KOPT-K1 (cell line): ENCODE data around the gene DMPK.

Experiments used
- H3K27ac ChIP-seq: fragments of 200-600 bp; sonication (generic); 2 replicates; pipeline ENCODE4 v1.5.1; 2016; ENCODE audit warnings: antibody characterized with exemption, mild to moderate bottlenecking, low read depth, low read length; ENCODE audit not compliant: poor library complexity, severe bottlenecking
- H3K36me3 ChIP-seq: fragments of 200-600 bp; sonication (generic); 2 replicates; pipeline ENCODE4 v1.5.1; 2017; ENCODE audit warnings: antibody characterized with exemption, mild to moderate bottlenecking, low read length, moderate library complexity; ENCODE audit not compliant: insufficient read depth
- H3K9me3 ChIP-seq: fragments of 200-600 bp; sonication (generic); 2 replicates; pipeline ENCODE4 v1.5.1; 2017; ENCODE audit warnings: antibody characterized with exemption, low read length, mild to moderate bottlenecking; ENCODE audit not compliant: insufficient read depth, poor library complexity, severe bottlenecking

The DMPK gene

GRCh38 chr19:45820413-45821102, 38.3 kb upstream of the DMPK start:
- no peaks in the 10 kb centered on the region for H3K9me3 ChIP-seq
- H3K27ac ChIP-seq = no peak overlapping the region
- peaks cover 72% of the 10 kb centered on the region for H3K36me3 ChIP-seq

DNA sequence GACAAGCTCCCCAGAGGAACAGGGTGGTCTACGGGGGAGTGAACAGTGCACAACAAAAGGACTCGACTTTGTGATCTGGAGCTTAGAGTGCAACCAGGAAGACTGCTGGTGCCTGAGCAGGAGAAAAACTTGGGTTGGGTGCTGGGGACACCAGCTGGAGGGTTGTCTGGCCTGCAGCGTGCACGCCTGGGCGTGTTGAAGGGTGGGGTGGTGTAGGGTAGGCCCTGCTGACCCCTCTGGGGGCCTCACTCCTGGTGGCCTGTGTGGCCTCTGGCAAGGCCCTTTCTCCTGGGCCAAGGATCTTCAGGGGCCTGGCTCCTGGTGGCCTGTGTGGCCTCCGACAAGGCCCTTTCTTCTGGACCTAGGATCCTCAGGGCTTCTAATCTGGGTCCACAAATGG, 37.5 kb upstream of the DMPK start:
- Histone ChIP-seq H3K9me3 (no peaks in the 10 kb centered on the region), H3K27ac (no peak overlapping the region), H3K36me3 (peaks cover 68% of the 10 kb centered on the region)

DNA sequence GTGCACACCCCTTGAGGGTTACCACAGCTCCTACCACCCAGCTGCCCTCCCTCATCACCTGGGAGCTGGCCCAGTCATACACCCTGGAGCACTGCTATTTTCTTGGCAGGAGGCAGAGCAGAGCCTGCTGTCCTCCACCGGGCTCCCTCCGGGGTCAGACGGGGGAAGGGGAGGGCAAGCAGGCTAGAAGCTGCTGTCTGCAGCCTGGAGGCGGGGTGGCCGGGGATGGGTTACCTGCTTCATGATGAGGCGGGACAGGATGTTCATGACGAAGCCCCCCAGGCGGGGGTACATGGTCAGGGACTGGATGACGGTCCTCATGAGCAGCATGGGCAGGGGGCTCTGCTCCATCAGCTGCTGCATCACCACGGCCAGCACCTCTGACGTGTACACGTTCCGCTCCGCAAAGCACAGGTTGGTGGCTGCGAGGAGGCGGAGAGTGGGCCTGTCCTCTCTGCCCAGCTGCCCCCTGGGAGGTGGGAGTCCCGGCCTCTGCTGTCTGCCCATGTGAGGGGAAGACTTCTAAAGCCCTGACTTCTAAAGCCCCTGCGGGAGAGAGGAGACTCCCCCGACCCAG, 35.5 kb upstream of the DMPK start:
- no peak overlapping the region for H3K27ac ChIP-seq
- no peaks in the 10 kb centered on the region for H3K9me3 ChIP-seq
- peaks cover 57% of the 10 kb centered on the region for H3K36me3 ChIP-seq

GRCh38 chr19:45817010-45817724, 34.9 kb upstream of the DMPK start:
- Histone ChIP-seq H3K27ac (no peak overlapping the region), H3K36me3 (peaks cover 51% of the 10 kb centered on the region), H3K9me3 (no peaks in the 10 kb centered on the region)

GRCh38 chr19:45816236-45817009, 34.1 kb upstream of the DMPK start:
- Histone ChIP-seq H3K27ac (no peak overlapping the region), H3K36me3 (peaks cover 44% of the 10 kb centered on the region), H3K9me3 (no peaks in the 10 kb centered on the region)

DNA sequence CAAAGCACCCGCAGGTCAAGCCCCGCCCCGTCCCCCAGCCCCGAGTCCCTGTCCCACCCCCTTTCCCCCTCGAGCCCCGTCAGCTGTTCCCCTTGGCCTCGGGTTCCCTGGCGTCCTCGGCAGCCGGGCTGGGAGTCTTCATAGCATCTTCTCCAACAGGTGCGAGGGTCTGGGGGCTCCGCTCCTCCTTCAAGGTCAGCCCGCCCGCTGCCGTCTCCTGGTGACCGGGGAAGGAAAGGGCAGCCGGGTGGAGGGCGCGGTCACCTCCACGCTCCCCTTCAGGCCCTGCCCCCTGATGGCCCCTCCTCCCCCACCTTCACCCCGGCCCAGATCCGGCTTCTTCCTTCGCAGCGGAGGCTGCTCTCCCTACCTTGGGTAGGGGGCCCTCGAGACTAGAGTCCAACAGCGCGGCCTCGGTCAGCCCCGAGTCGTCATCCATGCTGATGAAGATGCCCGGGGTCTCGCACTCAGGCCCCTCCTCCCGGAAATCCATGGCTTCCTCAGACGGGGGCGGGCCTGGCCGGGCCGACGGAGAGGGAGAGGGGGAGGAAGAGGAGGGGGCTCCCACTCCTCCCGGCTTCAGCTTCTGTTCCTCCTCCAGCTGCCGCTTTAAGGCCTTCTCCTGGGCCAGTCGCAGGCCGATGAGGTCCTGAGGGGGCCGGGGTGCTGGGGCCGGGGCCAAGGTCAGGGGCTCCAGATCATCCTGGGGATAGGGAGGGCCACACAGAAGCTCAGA, 33.4 kb upstream of the DMPK start:
- Histone ChIP-seq H3K9me3 (no peaks in the 10 kb centered on the region), H3K36me3 (peaks cover 37% of the 10 kb centered on the region), H3K27ac (no peak overlapping the region)

DNA sequence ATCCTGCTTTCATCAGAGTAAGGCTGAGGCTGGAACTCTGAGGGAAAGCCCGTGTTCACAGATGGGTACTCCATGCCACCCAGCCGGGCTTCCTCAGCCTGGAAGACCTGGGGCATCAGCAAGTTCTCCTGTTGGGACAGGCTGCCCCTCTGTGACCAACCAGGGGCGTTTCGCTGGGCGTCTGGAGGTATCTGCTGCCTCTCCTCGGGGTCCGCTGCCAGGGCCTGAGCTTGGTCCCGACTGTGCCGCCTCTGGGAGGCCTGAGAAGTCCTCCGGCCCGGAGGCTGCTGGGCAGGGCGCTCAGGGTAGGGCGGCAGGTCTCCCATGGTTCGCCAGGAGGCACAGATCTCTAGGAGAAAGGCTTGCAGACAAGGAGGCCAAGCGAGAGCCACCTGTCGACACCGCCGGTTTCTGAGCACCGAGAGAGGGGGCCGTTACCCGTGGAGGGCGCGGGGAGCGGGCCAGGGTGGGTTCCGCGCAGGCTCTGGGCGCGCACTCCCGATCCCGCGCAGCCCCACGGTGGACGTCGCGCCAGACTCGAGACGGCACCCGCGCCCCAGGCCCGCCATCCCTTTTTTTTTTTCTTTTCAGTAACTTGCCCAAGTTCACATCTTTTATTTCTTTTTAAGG, 32.7 kb upstream of the DMPK start, which contains the start of gene RSPH6A:
RSPH6A (minus strand) TSS at position 458 of the 630 bp plus-strand sequence; CDS start at position 326, 132 bp downstream.
- Histone ChIP-seq H3K9me3 (no peaks in the 10 kb centered on the region), H3K27ac (no peak within 1 kb of the TSS), H3K36me3 (peaks cover 30% of the 10 kb centered on the region)

DNA sequence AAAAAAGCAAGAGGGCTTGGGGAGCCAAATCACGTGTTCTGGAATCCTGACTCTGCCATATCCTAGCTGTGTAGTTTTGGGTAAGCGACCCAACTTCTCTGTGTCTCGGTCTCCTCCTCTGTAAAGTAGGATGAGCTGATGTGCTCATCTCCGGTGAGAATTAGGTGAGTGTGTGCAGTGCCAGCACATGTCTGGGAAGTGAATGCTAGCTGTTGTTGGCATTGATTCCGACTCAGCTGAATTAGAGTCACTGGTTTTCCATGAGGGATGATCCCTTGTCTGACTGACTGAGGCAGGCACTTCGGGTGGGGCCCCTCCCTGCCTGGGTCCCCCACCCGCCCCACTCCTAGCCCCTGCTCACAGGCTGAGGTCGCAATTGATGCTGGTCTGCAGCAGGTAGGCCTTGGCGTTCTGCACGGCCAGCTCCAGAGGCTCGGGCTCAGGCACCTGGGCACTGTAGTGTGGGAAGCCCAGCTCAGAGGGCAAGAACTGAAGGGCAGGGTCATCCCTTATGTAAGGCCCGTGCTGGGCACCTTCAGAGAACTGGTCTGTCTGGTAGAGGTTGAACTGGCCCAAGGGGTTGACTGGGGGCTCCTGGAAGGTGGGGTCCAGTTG, 32.0 kb upstream of the DMPK start:
- peaks cover 23% of the 10 kb centered on the region for H3K36me3 ChIP-seq
- no peaks in the 10 kb centered on the region for H3K9me3 ChIP-seq
- H3K27ac ChIP-seq = no peak overlapping the region

GRCh38 chr19:45812297-45812696, 30.0 kb upstream of the DMPK start:
- no peaks in the 10 kb centered on the region for H3K9me3 ChIP-seq
- H3K27ac ChIP-seq = no peak overlapping the region
- peaks cover 20% of the 10 kb centered on the region for H3K36me3 ChIP-seq

DNA sequence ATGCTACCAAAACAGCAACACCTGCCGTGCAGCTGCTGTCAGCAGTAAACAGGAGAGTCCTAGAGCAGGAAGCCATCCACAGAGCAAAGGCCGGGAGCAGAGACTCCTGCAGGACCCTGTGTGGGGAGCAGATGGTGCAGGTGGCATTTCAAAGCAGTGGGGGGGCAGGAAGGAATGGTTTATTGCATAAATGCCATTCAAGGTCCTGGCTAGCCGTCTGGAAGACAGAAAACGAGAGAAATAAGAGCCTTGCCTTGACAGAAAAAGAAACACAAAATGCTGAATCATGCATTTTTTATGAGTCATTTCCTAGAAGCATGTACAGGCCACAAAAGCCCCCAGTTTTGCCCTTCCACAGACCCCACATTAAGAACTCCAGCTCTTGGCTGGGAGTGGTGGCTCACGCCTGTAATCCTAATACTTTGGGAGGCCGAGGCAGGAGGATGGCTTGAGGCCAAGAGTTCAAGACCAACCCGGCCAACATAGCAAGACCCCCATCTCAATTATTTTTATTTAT, 27.4 kb upstream of the DMPK start:
- no peaks in the 10 kb centered on the region for H3K9me3 ChIP-seq
- H3K36me3 ChIP-seq = peaks cover 8% of the 10 kb centered on the region; the same call in 1 of the 2 replicates
- no peak overlapping the region for H3K27ac ChIP-seq

DNA sequence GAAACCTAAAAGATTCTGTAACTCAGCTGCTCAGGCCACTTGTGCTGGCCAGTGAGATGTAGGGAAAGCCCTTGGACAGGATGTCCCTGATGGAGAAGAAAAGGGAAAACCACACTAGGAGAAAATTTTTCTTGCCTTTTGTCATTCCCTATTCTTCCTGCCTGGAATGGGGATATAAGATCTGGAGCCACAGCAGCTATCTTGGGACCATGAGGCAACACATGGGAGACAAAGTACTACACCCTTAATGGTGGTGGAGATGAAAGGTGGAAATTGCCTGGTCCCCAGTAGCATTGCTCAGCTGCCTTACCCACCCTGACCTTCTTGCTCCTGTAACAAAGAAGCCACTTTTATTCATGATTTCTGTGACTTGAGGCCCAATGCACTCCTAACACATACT, 23.4 kb upstream of the DMPK start:
- Histone ChIP-seq H3K36me3 (no peaks in the 10 kb centered on the region), H3K9me3 (no peaks in the 10 kb centered on the region), H3K27ac (no peak overlapping the region)

DNA sequence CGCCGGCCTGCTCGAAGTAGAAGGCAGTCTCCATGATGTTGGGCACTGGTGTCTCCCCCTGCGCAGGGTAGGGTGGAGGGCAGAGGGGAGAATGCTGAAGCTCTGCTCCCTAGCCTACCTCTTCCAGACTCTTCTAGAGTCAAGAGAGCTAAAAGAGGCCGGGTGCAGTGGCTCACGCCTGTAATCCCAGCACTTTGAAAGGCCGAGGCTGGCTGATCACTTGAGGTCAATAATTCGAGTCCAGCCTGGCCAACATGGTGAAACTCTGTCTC, 22.6 kb upstream of the DMPK start:
- no peaks in the 10 kb centered on the region for H3K9me3 ChIP-seq
- no peaks in the 10 kb centered on the region for H3K36me3 ChIP-seq
- no peak overlapping the region for H3K27ac ChIP-seq

- no peaks in the 10 kb centered on the region for H3K9me3 ChIP-seq
These were observed 22.1 kb upstream of the DMPK start for GRCh38 chr19:45804140-45804958.

More at GRCh38 chr19:45804140-45804958, 22.1 kb upstream of the DMPK start:
- no peaks in the 10 kb centered on the region for H3K36me3 ChIP-seq
- H3K27ac ChIP-seq = no peak overlapping the region
